ENCODE results near the gene PDZD2. TPM values are rescaled to one million over a fixed set of nuclear protein-coding genes. Genes with fewer than 3 reads are reported as not detected.

Gene PDZD2
- total RNA-seq, 1 donor from 2014 or later = 0.65 TPM

- no peaks in the 10 kb centered on the region for H3K36me3 Mint-ChIP-seq (ENCODE audit: low read depth)
- DNase-seq (ENCODE audit: low read depth, low spot score) = no peak
- no peaks in the 10 kb centered on the region for H3K9me3 Mint-ChIP-seq
- no peak overlapping the region for H3K4me3 Mint-ChIP-seq
- TF ChIP-seq, protein P1, sequence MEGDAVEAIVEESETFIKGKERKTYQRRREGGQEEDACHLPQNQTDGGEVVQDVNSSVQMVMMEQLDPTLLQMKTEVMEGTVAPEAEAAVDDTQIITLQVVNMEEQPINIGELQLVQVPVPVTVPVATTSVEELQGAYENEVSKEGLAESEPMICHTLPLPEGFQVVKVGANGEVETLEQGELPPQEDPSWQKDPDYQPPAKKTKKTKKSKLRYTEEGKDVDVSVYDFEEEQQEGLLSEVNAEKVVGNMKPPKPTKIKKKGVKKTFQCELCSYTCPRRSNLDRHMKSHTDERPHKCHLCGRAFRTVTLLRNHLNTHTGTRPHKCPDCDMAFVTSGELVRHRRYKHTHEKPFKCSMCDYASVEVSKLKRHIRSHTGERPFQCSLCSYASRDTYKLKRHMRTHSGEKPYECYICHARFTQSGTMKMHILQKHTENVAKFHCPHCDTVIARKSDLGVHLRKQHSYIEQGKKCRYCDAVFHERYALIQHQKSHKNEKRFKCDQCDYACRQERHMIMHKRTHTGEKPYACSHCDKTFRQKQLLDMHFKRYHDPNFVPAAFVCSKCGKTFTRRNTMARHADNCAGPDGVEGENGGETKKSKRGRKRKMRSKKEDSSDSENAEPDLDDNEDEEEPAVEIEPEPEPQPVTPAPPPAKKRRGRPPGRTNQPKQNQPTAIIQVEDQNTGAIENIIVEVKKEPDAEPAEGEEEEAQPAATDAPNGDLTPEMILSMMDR (conservative IDR thresholded peaks at IDR 0.05) = no peak
- H3K27me3 Mint-ChIP-seq (ENCODE audit: low read depth) = peaks cover 23% of the 10 kb centered on the region
- H3K27ac Mint-ChIP-seq (ENCODE audit: unreplicated experiment) = no peak overlapping the region
- peaks cover 5% of the 10 kb centered on the region for H3K4me1 Mint-ChIP-seq
Measured at GRCh38 chr5:31641575-31641974, 2.6 kb downstream of the PDZD2 start.

GRCh38 chr5:31645420-31646081 lies 6.6 kb downstream of the PDZD2 start:
- no peak for DNase-seq (ENCODE audit: low read depth, low spot score)
- TF ChIP-seq, protein P1 (conservative IDR thresholded peaks at IDR 0.05) = no peak
- H3K36me3 Mint-ChIP-seq (ENCODE audit: low read depth) = no peaks in the 10 kb centered on the region
- peaks cover 10% of the 10 kb centered on the region for H3K27me3 Mint-ChIP-seq (ENCODE audit: low read depth)
- H3K4me3 Mint-ChIP-seq = no peak overlapping the region
- H3K4me1 Mint-ChIP-seq = no peaks in the 10 kb centered on the region
- no peaks in the 10 kb centered on the region for H3K9me3 Mint-ChIP-seq
- no peak overlapping the region for H3K27ac Mint-ChIP-seq (ENCODE audit: unreplicated experiment)

DNA sequence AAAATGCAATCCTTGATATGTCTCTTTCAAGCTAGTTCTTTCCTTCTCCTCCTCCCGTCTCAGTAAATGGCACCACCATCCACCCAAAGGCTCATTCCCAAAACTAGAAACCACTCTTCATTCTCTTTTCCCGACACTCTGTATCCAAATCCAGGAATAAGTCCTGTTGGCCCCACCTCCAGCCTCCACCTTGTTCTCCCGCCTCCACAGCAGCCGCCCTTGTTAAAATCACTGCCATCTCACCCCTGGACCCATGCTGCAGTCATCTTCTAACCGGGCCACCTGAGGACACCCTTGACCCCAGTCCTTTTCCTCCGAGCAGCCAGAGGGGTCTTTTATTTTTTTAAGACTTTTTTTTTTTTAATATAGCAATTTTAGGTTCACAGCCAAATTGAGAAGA lies 9.4 kb downstream of the PDZD2 start:
- Mint-ChIP-seq H3K4me3 (no peak overlapping the region), H3K27ac (ENCODE audit: unreplicated experiment) (no peak overlapping the region), H3K9me3 (peaks cover 3% of the 10 kb centered on the region), H3K27me3 (ENCODE audit: low read depth) (peaks cover 10% of the 10 kb centered on the region), H3K4me1 (no peaks in the 10 kb centered on the region), H3K36me3 (ENCODE audit: low read depth) (no peaks in the 10 kb centered on the region)
- DNase-seq (ENCODE audit: low read depth, low spot score) = no peak
- TF ChIP-seq, protein P1 (conservative IDR thresholded peaks at IDR 0.05) = no peak

DNA sequence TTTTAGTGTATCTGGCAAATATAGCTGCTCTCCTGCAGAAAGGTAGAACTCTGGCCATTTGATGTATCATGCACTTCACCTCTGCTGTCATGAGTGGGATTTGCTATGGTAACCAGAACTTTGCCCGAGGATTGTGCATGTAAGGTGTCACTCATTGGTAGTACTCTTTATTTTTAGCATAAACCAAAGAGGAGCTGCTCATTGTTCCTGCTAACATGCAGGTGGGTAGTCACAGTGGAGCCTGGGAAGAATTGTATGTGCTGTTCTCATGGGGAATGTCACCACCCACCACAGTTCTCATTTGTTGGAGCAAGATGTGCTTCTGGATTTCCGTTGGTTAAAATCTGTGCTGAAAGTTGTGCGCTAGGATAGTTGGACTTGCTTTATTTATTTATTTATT lies 12.3 kb downstream of the PDZD2 start:
- peaks cover 8% of the 10 kb centered on the region for H3K27me3 Mint-ChIP-seq (ENCODE audit: low read depth)
- H3K4me1 Mint-ChIP-seq = no peaks in the 10 kb centered on the region
- H3K9me3 Mint-ChIP-seq = peaks cover 3% of the 10 kb centered on the region
- H3K36me3 Mint-ChIP-seq (ENCODE audit: low read depth) = no peaks in the 10 kb centered on the region
- TF ChIP-seq, protein P1 (conservative IDR thresholded peaks at IDR 0.05) = no peak
- H3K4me3 Mint-ChIP-seq = no peak overlapping the region
- no peak for DNase-seq (ENCODE audit: low read depth, low spot score)
- H3K27ac Mint-ChIP-seq (ENCODE audit: unreplicated experiment) = no peak overlapping the region

DNA sequence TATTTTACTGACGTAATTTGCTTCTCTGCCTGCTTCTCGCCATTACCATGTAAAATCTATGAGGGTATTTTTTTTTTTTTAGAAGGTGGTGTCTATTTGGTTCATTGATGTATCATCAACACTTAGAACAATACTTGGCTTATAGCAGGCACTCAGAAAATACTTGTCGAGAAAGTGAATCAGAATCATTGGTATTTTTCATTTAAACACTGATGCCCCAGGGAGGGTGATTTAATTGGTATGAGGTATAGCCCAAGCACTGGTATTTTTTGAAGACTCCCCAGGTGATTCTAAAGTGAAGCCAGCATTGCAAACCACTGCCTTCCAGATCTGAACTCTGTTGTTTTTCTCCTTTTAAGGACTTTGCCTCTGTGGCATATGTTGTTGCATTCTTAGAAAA lies 16.6 kb downstream of the PDZD2 start:
- Mint-ChIP-seq H3K36me3 (ENCODE audit: low read depth) (no peaks in the 10 kb centered on the region), H3K4me1 (peaks cover 13% of the 10 kb centered on the region), H3K9me3 (peaks cover 3% of the 10 kb centered on the region), H3K4me3 (no peak overlapping the region), H3K27ac (ENCODE audit: unreplicated experiment) (no peak overlapping the region), H3K27me3 (ENCODE audit: low read depth) (peaks cover 3% of the 10 kb centered on the region)
- no peak for DNase-seq (ENCODE audit: low read depth, low spot score)
- TF ChIP-seq, protein P1 (conservative IDR thresholded peaks at IDR 0.05) = no peak
